IMR-90 (cell line): ENCODE measurements around the gene ARF1. TPM values are rescaled to one million over a fixed set of nuclear protein-coding genes. Genes with fewer than 3 reads are reported as not detected.

ENCODE experiments used
- ATAC-seq: fragments of 200-7000 bp; cut with Tn5 transposase; 2 replicates; pipeline ENCODE4 v1.9.1; 2020; ENCODE audit warnings: low read depth, mild to moderate bottlenecking, moderate library complexity
- BruUV-seq: library from RNA; stranded (reverse); fragments of 400-500 nt; replicated peaks from 2 replicates; lab custom pipeline; 2021; lab: Mats Ljungman, UMichigan
- CTCF ChIA-PET: fragments of 300-600 bp; formaldehyde crosslinking; extraction: SDS; loops from one replicate; lab custom pipeline; 2021; ENCODE audit warnings: antibody characterized with exemption; lab: Yijun Ruan, JAX
- POLR2A ChIA-PET: fragments of 300-600 bp; sonication (Branson Sonifier 250); formaldehyde crosslinking; loops from one replicate; lab custom pipeline; 2022; ENCODE audit warnings: antibody characterized with exemption; ENCODE audit not compliant: unreplicated experiment; lab: Charles Lee
- DNase-seq: peaks from one replicate; pipeline ENCODE4 v3.0.0; 2013
- H2AFZ ChIP-seq: replicated peaks from 2 replicates; pipeline ENCODE3; 2013; ENCODE audit warnings: low read length, mild to moderate bottlenecking; ENCODE audit not compliant: poor library complexity
- H2AK5ac ChIP-seq: 2 replicates; pipeline ENCODE4 v1.6.1; 2013; ENCODE audit warnings: low read depth, low read length, inconsistent platforms
- H2AK9ac ChIP-seq: replicated peaks from 2 replicates; pipeline ENCODE3; 2013; ENCODE audit warnings: mild to moderate bottlenecking, low read depth, low read length, moderate library complexity; ENCODE audit not compliant: poor library complexity
- H2BK120ac ChIP-seq: 2 replicates; pipeline ENCODE4 v1.6.1; 2013; ENCODE audit warnings: low read depth, low read length, inconsistent platforms
- H2BK15ac ChIP-seq: 3 replicates; pipeline ENCODE4 v1.6.1; 2013; ENCODE audit warnings: low read depth, low read length, inconsistent platforms
- H2BK20ac ChIP-seq: 2 replicates; pipeline ENCODE4 v1.6.1; 2013; ENCODE audit warnings: low read depth, mild to moderate bottlenecking, inconsistent platforms, low read length, moderate library complexity
- H2BK5ac ChIP-seq: 2 replicates; pipeline ENCODE4 v1.6.1; 2013; ENCODE audit warnings: mild to moderate bottlenecking, low read depth, low read length, inconsistent platforms; ENCODE audit not compliant: poor library complexity, severe bottlenecking
- H3K14ac ChIP-seq: replicated peaks from 2 replicates; pipeline ENCODE4 v1.6.1; 2013; ENCODE audit warnings: low read depth, low read length, inconsistent platforms
- H3K18ac ChIP-seq: 2 replicates; pipeline ENCODE4 v1.6.1; 2013; ENCODE audit warnings: low read depth, low read length, control low read depth
- H3K23ac ChIP-seq: 2 replicates; pipeline ENCODE4 v1.6.1; 2013; ENCODE audit warnings: low read depth, low read length, inconsistent platforms
- H3K27ac ChIP-seq: 2 replicates; pipeline ENCODE4 v1.5.1; 2013; ENCODE audit warnings: mild to moderate bottlenecking, control low read depth, low read length; ENCODE audit not compliant: insufficient read depth
- H3K27me3 ChIP-seq: 2 replicates; pipeline ENCODE4 v1.6.1; 2013; ENCODE audit warnings: low read length; ENCODE audit not compliant: control insufficient read depth, insufficient read depth
- H3K36me3 ChIP-seq: 2 replicates; pipeline ENCODE4 v1.6.1; 2013; ENCODE audit warnings: low read length, mixed read lengths; ENCODE audit not compliant: control insufficient read depth, insufficient read depth
- H3K4ac ChIP-seq: 2 replicates; pipeline ENCODE4 v1.6.1; 2013; ENCODE audit warnings: low read depth, low read length, inconsistent platforms
- H3K4me1 ChIP-seq: 2 replicates; pipeline ENCODE4 v1.6.1; 2013; ENCODE audit warnings: low read length, mixed read lengths; ENCODE audit not compliant: control insufficient read depth, insufficient read depth
- H3K4me2 ChIP-seq: 2 replicates; pipeline ENCODE4 v1.6.1; 2013; ENCODE audit warnings: low read depth, mild to moderate bottlenecking, control low read depth, low read length, moderate library complexity
- H3K4me3 ChIP-seq: 2 replicates; pipeline ENCODE4 v1.5.1; 2013; ENCODE audit warnings: low read depth, mild to moderate bottlenecking, control low read depth, low read length, moderate library complexity; ENCODE audit not compliant: insufficient read depth
- H3K56ac ChIP-seq: 2 replicates; pipeline ENCODE4 v1.6.1; 2013; ENCODE audit warnings: low read length, inconsistent platforms; ENCODE audit not compliant: insufficient read depth; ENCODE audit errors: extremely low read depth
- H3K79me1 ChIP-seq, 2 experiments: 2 replicates each; pipeline ENCODE4 v1.6.1; 2013; ENCODE audit warnings: low read length in 2 of 2, inconsistent platforms in 1 of 2, low read depth in 1 of 2
- H3K9ac ChIP-seq: 2 replicates; pipeline ENCODE4 v1.6.1; 2013; ENCODE audit warnings: low read depth, low read length, control low read depth
- H3K9me1 ChIP-seq: 2 replicates; pipeline ENCODE4 v1.6.1; 2013; ENCODE audit warnings: low read length, inconsistent platforms; ENCODE audit not compliant: insufficient read depth
- H3K9me3 ChIP-seq: 2 replicates; pipeline ENCODE4 v1.6.1; 2013; ENCODE audit warnings: low read length; ENCODE audit not compliant: control insufficient read depth, insufficient read depth
- H4K20me1 ChIP-seq: 2 replicates; pipeline ENCODE4 v1.6.1; 2013; ENCODE audit warnings: low read length, inconsistent platforms; ENCODE audit not compliant: insufficient read depth
- H4K5ac ChIP-seq: 2 replicates; pipeline ENCODE4 v1.6.1; 2013; ENCODE audit warnings: mild to moderate bottlenecking, low read depth, low read length, control low read depth
- H4K8ac ChIP-seq, 2 experiments: 2 replicates each; pipeline ENCODE4 v1.6.1; 2013; ENCODE audit warnings: low read depth in 2 of 2, low read length in 2 of 2, control low read depth in 1 of 2, inconsistent platforms in 1 of 2
- H4K91ac ChIP-seq: 2 replicates; pipeline ENCODE4 v1.6.1; 2013; ENCODE audit warnings: low read depth, low read length, inconsistent platforms; ENCODE audit not compliant: insufficient read depth
- BHLHE40 ChIP-seq: fragments of 150-350 bp; IDR thresholded peaks from 2 replicates; pipeline ENCODE4 v1.6.1; 2016; ENCODE audit warnings: mild to moderate bottlenecking, low read depth, low read length
- CEBPB ChIP-seq: IDR thresholded peaks from 2 replicates; pipeline ENCODE4 v1.6.1; 2012; ENCODE audit warnings: low read depth, low read length, improper control_type of control experiment
- MAFK ChIP-seq: IDR thresholded peaks from 2 replicates; pipeline ENCODE4 v1.6.1; 2012; ENCODE audit warnings: low read depth, low read length, improper control_type of control experiment
- MAZ ChIP-seq: IDR thresholded peaks from 2 replicates; pipeline ENCODE4 v1.6.1; 2012; ENCODE audit warnings: low read depth, mild to moderate bottlenecking, low read length, improper control_type of control experiment, moderate library complexity, borderline replicate concordance
- NFE2L2 ChIP-seq: fragments of 150-350 bp; IDR thresholded peaks from 2 replicates; pipeline ENCODE4 v1.6.1; 2016; ENCODE audit warnings: low read depth, mild to moderate bottlenecking, low read length
- WGBS, 2 experiments: methylation state at CpG; one replicate each; pipeline versions ENCODE4 v1.1.5 to v1.1.7; 2013; ENCODE audit warnings: missing lambda C conversion rate in 2 of 2; ENCODE audit not compliant: insufficient read length in 1 of 2; ENCODE audit errors: extremely low coverage in 2 of 2; 5-methylcytosine and 5-hydroxymethylcytosine counted together
- dilution Hi-C: fragments of 300-500 bp; cut with HindIII; formaldehyde crosslinking; loops from one replicate; pipeline ENCODE4 v1.14.3; 2018; ENCODE audit warnings: low sequenced_read_pairs; ENCODE audit not compliant: unreplicated experiment
- in situ Hi-C: fragments of 300-500 bp; cut with MboI; formaldehyde crosslinking; loops from 3 replicates; pipeline ENCODE4 v1.14.3; 2019; ENCODE audit warnings: low sequenced_read_pairs, inconsistent platforms, mixed read lengths
- intact Hi-C: fragments of 100-400 bp; cut with micrococcal nuclease; formaldehyde crosslinking; loops from 2 replicates; pipeline ENCODE4 v1.10.0; 2022
- polyA plus RNA-seq, 3 experiments: library from polyadenylated mRNA; depleted of rRNA; stranded (reverse); fragments of >200 nt; gene quantifications; 2 replicates each; pipeline ENCODE4 v1.2.3, GENCODE V29; 2012; ENCODE audit warnings: low replicate concordance in 1 of 3
- total RNA-seq: library from RNA; depleted of rRNA; stranded (reverse); fragments of >200 nt; gene quantifications from 2 replicates; pipeline ENCODE4 v1.2.3, GENCODE V29; 2012
- TF ChIP-seq, protein P1 (sequence below): fragments of 150-350 bp; IDR thresholded peaks from 2 replicates; pipeline ENCODE4 v1.6.1; 2017; ENCODE audit warnings: mild to moderate bottlenecking, antibody characterized with exemption, low read length, low read depth

ARF1 gene
- total and polyA plus RNA-seq, 2 of the 4 experiments (the other 2 are of a cell fraction) = 330 to 1,100 TPM

- no peak overlapping the region for H3K4me3 ChIP-seq
- H4K91ac ChIP-seq = no peak overlapping the region
- H3K14ac ChIP-seq = no peak overlapping the region
- ATAC-seq = no peak
- H2BK20ac ChIP-seq = no peak overlapping the region
- intact Hi-C loops (no loop called here), dilution Hi-C loops (no loop called here), in situ Hi-C loops (no loop called here)
- TF ChIP-seq MAFK (no peak), MAZ (no peak), NFE2L2 (no peak), BHLHE40 (no peak), CEBPB (no peak)
- TF ChIP-seq, protein P1, sequence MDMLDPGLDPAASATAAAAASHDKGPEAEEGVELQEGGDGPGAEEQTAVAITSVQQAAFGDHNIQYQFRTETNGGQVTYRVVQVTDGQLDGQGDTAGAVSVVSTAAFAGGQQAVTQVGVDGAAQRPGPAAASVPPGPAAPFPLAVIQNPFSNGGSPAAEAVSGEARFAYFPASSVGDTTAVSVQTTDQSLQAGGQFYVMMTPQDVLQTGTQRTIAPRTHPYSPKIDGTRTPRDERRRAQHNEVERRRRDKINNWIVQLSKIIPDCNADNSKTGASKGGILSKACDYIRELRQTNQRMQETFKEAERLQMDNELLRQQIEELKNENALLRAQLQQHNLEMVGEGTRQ = no peak
- H2AFZ ChIP-seq = no peak overlapping the region
- no peaks in the 10 kb centered on the region for H3K4me1 ChIP-seq
- peaks cover 24% of the 10 kb centered on the region for H3K27me3 ChIP-seq
- no peak overlapping the region for H3K18ac ChIP-seq
- H2AK5ac ChIP-seq = no peak overlapping the region
- BruUV-seq = no TSS peak
- H3K56ac ChIP-seq = no peak overlapping the region
- no peak for DNase-seq
- H3K36me3 ChIP-seq = no peaks in the 10 kb centered on the region
- no peak overlapping the region for H3K23ac ChIP-seq
- WGBS, 2 experiments = 84% methylated on average over 4 of the region's 9 CpGs; no CpG with 5 or more reads in 1 of the 2 experiments
- H3K79me1 ChIP-seq = no peaks in the 10 kb centered on the region
- H3K27ac ChIP-seq = no peak overlapping the region
- H2BK15ac ChIP-seq = no peak overlapping the region
- H4K20me1 ChIP-seq = no peaks in the 10 kb centered on the region; the same call in none of the 2 replicates
- H4K8ac ChIP-seq = no peak overlapping the region
- H2AK9ac ChIP-seq = no peak overlapping the region
- POLR2A ChIA-PET = no interaction called here
- no peaks in the 10 kb centered on the region for H3K9me1 ChIP-seq
- no peak overlapping the region for H2BK5ac ChIP-seq
- no peak overlapping the region for H3K9ac ChIP-seq
- no peak overlapping the region for H3K4me2 ChIP-seq
- no peak overlapping the region for H2BK120ac ChIP-seq
- no peaks in the 10 kb centered on the region; the same call in 1 of the 2 replicates for H3K9me3 ChIP-seq
- no peak overlapping the region for H3K4ac ChIP-seq
- H4K5ac ChIP-seq = no peak overlapping the region
- CTCF ChIA-PET = no interaction called here
Measured at GRCh38 chr1:228045871-228046270, 36.6 kb upstream of the ARF1 start.
